HepG2 (cell line): ENCODE results near the gene SOCS1. TPM values are rescaled to one million over a fixed set of nuclear protein-coding genes. Genes with fewer than 3 reads are reported as not detected.
A peak's percentile ranks its signal among the peaks of the same experiment; 100 is the strongest.

ENCODE experiments used
- ATF7 ChIP-seq, 2 experiments: fragments of 450-650 bp in 1 of 2; sonication (generic) in 1 of 2; formaldehyde crosslinking in 1 of 2; IDR thresholded peaks; 2 replicates each; pipeline versions ENCODE4 v1.4.0 to v1.6.1; 2016 to 2020; ENCODE audit warnings: antibody characterized with exemption in 1 of 2, mild to moderate bottlenecking in 1 of 2, missing genetic modification reagents in 1 of 2
- BCL6 ChIP-seq: IDR thresholded peaks from 2 replicates; pipeline ENCODE4 v1.6.1; 2016; ENCODE audit warnings: missing genetic modification reagents, missing compliant biosample characterization
- CREM ChIP-seq, 2 experiments: sonication (generic) in 1 of 2; formaldehyde crosslinking in 1 of 2; IDR thresholded peaks; 2 replicates each; pipeline versions ENCODE4 v1.4.0 to v1.6.1; 2016 to 2020; ENCODE audit warnings: antibody characterized with exemption in 1 of 2, mild to moderate bottlenecking in 1 of 2, missing genetic modification reagents in 1 of 2
- PAWR ChIP-seq: sonication (generic); formaldehyde crosslinking; IDR thresholded peaks from 2 replicates; pipeline ENCODE4 v1.4.0; 2020; ENCODE audit warnings: missing genetic modification reagents, mild to moderate bottlenecking, borderline replicate concordance
- PAX8 ChIP-seq: sonication (generic); formaldehyde crosslinking; IDR thresholded peaks from 2 replicates; pipeline ENCODE4 v1.8.0; 2022; ENCODE audit warnings: mild to moderate bottlenecking, missing genetic modification reagents, borderline replicate concordance
- SAP130 ChIP-seq: IDR thresholded peaks from 2 replicates; pipeline ENCODE4 v1.6.1; 2016; ENCODE audit warnings: low read depth
- SNRNP70 ChIP-seq: fragments of 200-400 bp; formaldehyde crosslinking; IDR thresholded peaks from 2 replicates; pipeline ENCODE4 v1.6.1; 2017; ENCODE audit warnings: mild to moderate bottlenecking, low read depth, low read length, moderate library complexity
- ZNF337 ChIP-seq: sonication (generic); formaldehyde crosslinking; IDR thresholded peaks from 2 replicates; pipeline ENCODE4 v1.5.1; 2020; ENCODE audit warnings: missing genetic modification reagents, low read depth, mild to moderate bottlenecking, borderline replicate concordance
- ZNF350 ChIP-seq: sonication (generic); formaldehyde crosslinking; IDR thresholded peaks from 2 replicates; pipeline ENCODE4 v1.4.0; 2020; ENCODE audit warnings: mild to moderate bottlenecking, low read depth, missing genetic modification reagents, borderline replicate concordance
- ZNF749 ChIP-seq: sonication (generic); formaldehyde crosslinking; IDR thresholded peaks from 2 replicates; pipeline ENCODE4 v1.8.0; 2022; ENCODE audit warnings: mild to moderate bottlenecking, missing genetic modification reagents, moderate library complexity, borderline replicate concordance
- ZSCAN20 ChIP-seq: sonication (generic); formaldehyde crosslinking; IDR thresholded peaks from 2 replicates; pipeline ENCODE4 v1.4.0; 2020; ENCODE audit warnings: missing genetic modification reagents, mild to moderate bottlenecking, borderline replicate concordance
- polyA plus RNA-seq, 8 experiments: library from polyadenylated mRNA; depleted of rRNA in 3 of 8; stranded (reverse) in 7 of 8; unstranded in 1 of 8; fragments of >200 nt; fragmentation: Illumina TruSeq in 4 of 8; extraction: Trizol in 4 of 8; gene quantifications; 2 replicates each; pipeline versions ENCODE4 v1.2.1 to v1.2.3, GENCODE V29; 2011 to 2016; ENCODE audit warnings: low read depth in 4 of 8, missing spikeins in 1 of 8, mixed read lengths in 1 of 8; ENCODE audit not compliant: insufficient read depth in 1 of 8
- total RNA-seq, 5 experiments: library from RNA; depleted of rRNA; stranded (reverse); fragments of >200 nt; fragmentation: Illumina TruSeq; extraction: Trizol; gene quantifications; 2 replicates each; pipeline ENCODE4 v1.2.3, GENCODE V29; 2016; ENCODE audit warnings: low read depth in 1 of 5
- TF ChIP-seq, protein P1 (sequence below), 2 experiments: sonication (generic) in 1 of 2; formaldehyde crosslinking in 1 of 2; IDR thresholded peaks; 2 replicates each; pipeline versions ENCODE4 v1.4.0 to v1.6.1; 2016 to 2020; ENCODE audit warnings: borderline replicate concordance in 1 of 2, low read depth in 1 of 2, mild to moderate bottlenecking in 1 of 2, missing genetic modification reagents in 1 of 2
- TF ChIP-seq, protein P2 (sequence below): sonication (generic); formaldehyde crosslinking; IDR thresholded peaks from 2 replicates; pipeline ENCODE4 v1.5.1; 2020; ENCODE audit warnings: mild to moderate bottlenecking, missing genetic modification reagents, borderline replicate concordance
- TF ChIP-seq, protein P3 (sequence below): sonication (generic); formaldehyde crosslinking; conservative IDR thresholded peaks from 2 replicates; pipeline ENCODE4 v1.4.0; 2020; ENCODE audit warnings: missing genetic modification reagents

Gene SOCS1
- total and polyA plus RNA-seq, 2 of the 13 experiments (the other 11 are each of a cell fraction or from before 2014, with no cell fraction given): 5.3 to 6.3 TPM

DNA sequence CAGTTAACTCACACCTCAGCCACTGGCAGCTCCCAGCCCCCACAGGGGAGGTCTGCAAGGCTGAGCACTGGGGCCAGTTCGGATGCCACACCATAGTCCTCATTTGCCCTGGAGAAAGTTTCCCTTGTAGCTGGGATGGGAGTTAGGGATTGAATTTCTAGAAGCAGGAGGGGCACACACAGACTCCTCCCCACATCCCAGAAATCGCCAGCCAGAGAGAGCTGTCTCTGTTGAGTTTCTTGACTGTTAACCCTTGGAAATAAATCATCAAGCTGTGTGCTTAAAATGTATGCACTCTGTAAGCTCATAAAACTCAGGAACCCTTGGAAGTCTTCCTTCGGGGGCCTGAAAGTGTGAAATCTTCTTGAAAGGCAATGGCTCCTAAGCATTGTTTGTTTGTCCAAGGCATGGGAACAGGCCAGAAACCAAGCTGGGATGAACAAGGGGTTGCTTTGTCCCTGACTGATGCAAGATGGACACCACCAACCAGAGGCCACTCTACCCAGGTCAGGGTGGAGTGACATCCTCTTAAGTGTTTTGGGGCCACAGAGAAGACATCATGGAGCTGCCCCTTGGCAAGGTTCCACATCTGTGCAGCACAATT lies 17.8 kb upstream of the SOCS1 start (continued):
- TF ChIP-seq PAX8 (CRISPR knock-in tag) (no peak), ATF7 (IDR thresholded peaks at IDR 0.05) (no peak), ATF7 (CRISPR knock-in tag; IDR thresholded peaks at IDR 0.05) (no peak), CREM (IDR thresholded peaks at IDR 0.05) (no peak), CREM (CRISPR knock-in tag; IDR thresholded peaks at IDR 0.05) (no peak), ZNF350 (CRISPR knock-in tag) (peak; percentile 37; the same call in 1 of the 2 replicates), SNRNP70 (no peak), ZNF337 (CRISPR knock-in tag) (no peak), SAP130 (CRISPR knock-in tag) (peak; percentile 52), BCL6 (CRISPR knock-in tag) (peak; percentile 24; the same call in 1 of the 2 replicates), ZSCAN20 (CRISPR knock-in tag) (no peak), ZNF749 (CRISPR knock-in tag) (no peak), PAWR (CRISPR knock-in tag) (no peak)
- TF ChIP-seq, protein P1, sequence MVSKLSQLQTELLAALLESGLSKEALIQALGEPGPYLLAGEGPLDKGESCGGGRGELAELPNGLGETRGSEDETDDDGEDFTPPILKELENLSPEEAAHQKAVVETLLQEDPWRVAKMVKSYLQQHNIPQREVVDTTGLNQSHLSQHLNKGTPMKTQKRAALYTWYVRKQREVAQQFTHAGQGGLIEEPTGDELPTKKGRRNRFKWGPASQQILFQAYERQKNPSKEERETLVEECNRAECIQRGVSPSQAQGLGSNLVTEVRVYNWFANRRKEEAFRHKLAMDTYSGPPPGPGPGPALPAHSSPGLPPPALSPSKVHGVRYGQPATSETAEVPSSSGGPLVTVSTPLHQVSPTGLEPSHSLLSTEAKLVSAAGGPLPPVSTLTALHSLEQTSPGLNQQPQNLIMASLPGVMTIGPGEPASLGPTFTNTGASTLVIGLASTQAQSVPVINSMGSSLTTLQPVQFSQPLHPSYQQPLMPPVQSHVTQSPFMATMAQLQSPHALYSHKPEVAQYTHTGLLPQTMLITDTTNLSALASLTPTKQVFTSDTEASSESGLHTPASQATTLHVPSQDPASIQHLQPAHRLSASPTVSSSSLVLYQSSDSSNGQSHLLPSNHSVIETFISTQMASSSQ (IDR thresholded peaks at IDR 0.05; ENCODE audit: low read depth): no peak
- TF ChIP-seq, protein P1 (CRISPR knock-in tag; IDR thresholded peaks at IDR 0.05; ENCODE audit: borderline replicate concordance): peak; percentile 51; the same call in 1 of the 2 replicates
- TF ChIP-seq, protein P2, sequence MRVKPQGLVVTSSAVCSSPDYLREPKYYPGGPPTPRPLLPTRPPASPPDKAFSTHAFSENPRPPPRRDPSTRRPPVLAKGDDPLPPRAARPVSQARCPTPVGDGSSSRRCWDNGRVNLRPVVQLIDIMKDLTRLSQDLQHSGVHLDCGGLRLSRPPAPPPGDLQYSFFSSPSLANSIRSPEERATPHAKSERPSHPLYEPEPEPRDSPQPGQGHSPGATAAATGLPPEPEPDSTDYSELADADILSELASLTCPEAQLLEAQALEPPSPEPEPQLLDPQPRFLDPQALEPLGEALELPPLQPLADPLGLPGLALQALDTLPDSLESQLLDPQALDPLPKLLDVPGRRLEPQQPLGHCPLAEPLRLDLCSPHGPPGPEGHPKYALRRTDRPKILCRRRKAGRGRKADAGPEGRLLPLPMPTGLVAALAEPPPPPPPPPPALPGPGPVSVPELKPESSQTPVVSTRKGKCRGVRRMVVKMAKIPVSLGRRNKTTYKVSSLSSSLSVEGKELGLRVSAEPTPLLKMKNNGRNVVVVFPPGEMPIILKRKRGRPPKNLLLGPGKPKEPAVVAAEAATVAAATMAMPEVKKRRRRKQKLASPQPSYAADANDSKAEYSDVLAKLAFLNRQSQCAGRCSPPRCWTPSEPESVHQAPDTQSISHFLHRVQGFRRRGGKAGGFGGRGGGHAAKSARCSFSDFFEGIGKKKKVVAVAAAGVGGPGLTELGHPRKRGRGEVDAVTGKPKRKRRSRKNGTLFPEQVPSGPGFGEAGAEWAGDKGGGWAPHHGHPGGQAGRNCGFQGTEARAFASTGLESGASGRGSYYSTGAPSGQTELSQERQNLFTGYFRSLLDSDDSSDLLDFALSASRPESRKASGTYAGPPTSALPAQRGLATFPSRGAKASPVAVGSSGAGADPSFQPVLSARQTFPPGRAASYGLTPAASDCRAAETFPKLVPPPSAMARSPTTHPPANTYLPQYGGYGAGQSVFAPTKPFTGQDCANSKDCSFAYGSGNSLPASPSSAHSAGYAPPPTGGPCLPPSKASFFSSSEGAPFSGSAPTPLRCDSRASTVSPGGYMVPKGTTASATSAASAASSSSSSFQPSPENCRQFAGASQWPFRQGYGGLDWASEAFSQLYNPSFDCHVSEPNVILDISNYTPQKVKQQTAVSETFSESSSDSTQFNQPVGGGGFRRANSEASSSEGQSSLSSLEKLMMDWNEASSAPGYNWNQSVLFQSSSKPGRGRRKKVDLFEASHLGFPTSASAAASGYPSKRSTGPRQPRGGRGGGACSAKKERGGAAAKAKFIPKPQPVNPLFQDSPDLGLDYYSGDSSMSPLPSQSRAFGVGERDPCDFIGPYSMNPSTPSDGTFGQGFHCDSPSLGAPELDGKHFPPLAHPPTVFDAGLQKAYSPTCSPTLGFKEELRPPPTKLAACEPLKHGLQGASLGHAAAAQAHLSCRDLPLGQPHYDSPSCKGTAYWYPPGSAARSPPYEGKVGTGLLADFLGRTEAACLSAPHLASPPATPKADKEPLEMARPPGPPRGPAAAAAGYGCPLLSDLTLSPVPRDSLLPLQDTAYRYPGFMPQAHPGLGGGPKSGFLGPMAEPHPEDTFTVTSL (CRISPR knock-in tag): peak; percentile 56; the same call in 1 of the 2 replicates
- TF ChIP-seq, protein P3, sequence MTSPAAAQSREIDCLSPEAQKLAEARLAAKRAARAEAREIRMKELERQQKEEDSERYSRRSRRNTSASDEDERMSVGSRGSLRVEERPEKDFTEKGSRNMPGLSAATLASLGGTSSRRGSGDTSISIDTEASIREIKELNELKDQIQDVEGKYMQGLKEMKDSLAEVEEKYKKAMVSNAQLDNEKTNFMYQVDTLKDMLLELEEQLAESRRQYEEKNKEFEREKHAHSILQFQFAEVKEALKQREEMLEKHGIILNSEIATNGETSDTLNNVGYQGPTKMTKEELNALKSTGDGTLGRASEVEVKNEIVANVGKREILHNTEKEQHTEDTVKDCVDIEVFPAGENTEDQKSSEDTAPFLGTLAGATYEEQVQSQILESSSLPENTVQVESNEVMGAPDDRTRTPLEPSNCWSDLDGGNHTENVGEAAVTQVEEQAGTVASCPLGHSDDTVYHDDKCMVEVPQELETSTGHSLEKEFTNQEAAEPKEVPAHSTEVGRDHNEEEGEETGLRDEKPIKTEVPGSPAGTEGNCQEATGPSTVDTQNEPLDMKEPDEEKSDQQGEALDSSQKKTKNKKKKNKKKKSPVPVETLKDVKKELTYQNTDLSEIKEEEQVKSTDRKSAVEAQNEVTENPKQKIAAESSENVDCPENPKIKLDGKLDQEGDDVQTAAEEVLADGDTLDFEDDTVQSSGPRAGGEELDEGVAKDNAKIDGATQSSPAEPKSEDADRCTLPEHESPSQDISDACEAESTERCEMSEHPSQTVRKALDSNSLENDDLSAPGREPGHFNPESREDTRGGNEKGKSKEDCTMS (CRISPR knock-in tag): no peak
